Suppressor macrophage treated with lipopolysaccharide for 1 hour (primary cell): ENCODE measurements around the gene YEATS2.
A peak's percentile ranks its signal among the peaks of the same experiment; 100 is the strongest.

Source experiments
- DNase-seq, 3 donors: peaks; one replicate each; pipeline ENCODE4 v3.0.0-alpha.2; 2020 to 2022

Gene YEATS2

GRCh38 chr3:183845090-183845489 lies 147.5 kb downstream of the YEATS2 start:
- no peak for DNase-seq

GRCh38 chr3:183845608-183846288 lies 148.2 kb downstream of the YEATS2 start:
- peak; percentile 41 to 48 (median 47) for DNase-seq

GRCh38 chr3:183854318-183855035 lies 156.9 kb downstream of the YEATS2 start:
- DNase-seq: peak in 1 of 3 donors; percentile 15

DNA sequence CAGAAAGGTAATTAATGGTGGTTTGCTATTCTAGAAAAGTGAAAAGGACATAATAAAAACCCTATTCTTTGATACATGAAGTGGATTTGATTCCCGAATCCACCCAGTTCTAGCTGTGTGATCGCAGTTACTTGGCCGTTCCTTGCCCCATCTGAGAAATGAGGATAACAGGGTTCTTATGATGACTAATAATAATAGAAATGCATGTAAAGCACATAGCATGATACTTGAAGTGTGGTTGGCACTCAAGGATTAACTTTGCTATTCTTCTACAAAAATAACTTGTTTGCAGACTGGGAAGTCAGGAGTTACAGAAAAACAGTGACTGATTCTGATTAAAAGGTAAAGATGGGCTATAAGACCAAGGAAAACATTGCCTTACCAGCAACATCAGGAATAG lies 160.3 kb downstream of the YEATS2 start:
- DNase-seq: no peak
